A673 (cell line): ENCODE measurements around the gene NRXN3.

ENCODE experiments used
- CTCF ChIP-seq: fragments of 300-800, 200-600 bp; sonication (generic); conservative IDR thresholded peaks from 2 replicates; pipeline ENCODE4 v1.5.1; 2017; ENCODE audit warnings: low read depth, mild to moderate bottlenecking, antibody characterized with exemption, low read length, moderate library complexity, mixed read lengths
- EZH2 ChIP-seq: fragments of 200-600 bp; sonication (generic); IDR thresholded peaks from 2 replicates; pipeline ENCODE4 v1.6.1; 2017; ENCODE audit warnings: borderline replicate concordance, low read depth, mild to moderate bottlenecking, mixed read lengths, antibody characterized with exemption, low read length; ENCODE audit not compliant: poor library complexity, severe bottlenecking

- TF ChIP-seq CTCF (no peak), EZH2 (no peak)
Observed at GRCh38 chr14:79177106-79177505, 1006.9 kb downstream of the NRXN3 start.
